ENCODE data around the gene NAV2.

NAV2 gene

GRCh38 chr11:19806251-19806650, 93.6 kb downstream of the NAV2 start:
- Histone ChIP-seq H3K36me3 (ENCODE audit: insufficient read depth, low read length) (no peaks in the 10 kb centered on the region), H3K4me3 (ENCODE audit: low read length) (no peak overlapping the region), H3K4me1 (ENCODE audit: insufficient read depth, low read length) (peaks cover 44% of the 10 kb centered on the region), H3K27me3 (ENCODE audit: insufficient read depth, low read length) (no peaks in the 10 kb centered on the region), H2AFZ (ENCODE audit: low read depth, low read length) (no peak overlapping the region), H3K9me3 (ENCODE audit: low read length) (no peaks in the 10 kb centered on the region)

GRCh38 chr11:19808076-19808911, 95.7 kb downstream of the NAV2 start:
- Histone ChIP-seq H3K36me3 (ENCODE audit: insufficient read depth, low read length) (no peaks in the 10 kb centered on the region), H3K4me1 (ENCODE audit: insufficient read depth, low read length) (peaks cover 43% of the 10 kb centered on the region), H3K27me3 (ENCODE audit: insufficient read depth, low read length) (no peaks in the 10 kb centered on the region), H3K4me3 (ENCODE audit: low read length) (no peak overlapping the region), H3K9me3 (ENCODE audit: low read length) (no peaks in the 10 kb centered on the region), H2AFZ (ENCODE audit: low read depth, low read length) (no peak overlapping the region)

GRCh38 chr11:19810852-19811251, 98.2 kb downstream of the NAV2 start:
- no peaks in the 10 kb centered on the region for H3K36me3 ChIP-seq (ENCODE audit: insufficient read depth, low read length)
- no peak overlapping the region for H2AFZ ChIP-seq (ENCODE audit: low read depth, low read length)
- no peak overlapping the region for H3K4me3 ChIP-seq (ENCODE audit: low read length)
- peaks cover 31% of the 10 kb centered on the region for H3K4me1 ChIP-seq (ENCODE audit: insufficient read depth, low read length)
- H3K27me3 ChIP-seq (ENCODE audit: insufficient read depth, low read length): no peaks in the 10 kb centered on the region
- no peaks in the 10 kb centered on the region for H3K9me3 ChIP-seq (ENCODE audit: low read length)

GRCh38 chr11:19811380-19811779, 98.7 kb downstream of the NAV2 start:
- H3K36me3 ChIP-seq (ENCODE audit: insufficient read depth, low read length): no peaks in the 10 kb centered on the region
- H3K9me3 ChIP-seq (ENCODE audit: low read length): no peaks in the 10 kb centered on the region
- H3K4me1 ChIP-seq (ENCODE audit: insufficient read depth, low read length): peaks cover 31% of the 10 kb centered on the region
- no peak overlapping the region for H2AFZ ChIP-seq (ENCODE audit: low read depth, low read length)
- no peaks in the 10 kb centered on the region for H3K27me3 ChIP-seq (ENCODE audit: insufficient read depth, low read length)
- no peak overlapping the region for H3K4me3 ChIP-seq (ENCODE audit: low read length)

GRCh38 chr11:19812096-19812495, 99.5 kb downstream of the NAV2 start:
- Histone ChIP-seq H3K9me3 (ENCODE audit: low read length) (no peaks in the 10 kb centered on the region), H3K27me3 (ENCODE audit: insufficient read depth, low read length) (no peaks in the 10 kb centered on the region), H2AFZ (ENCODE audit: low read depth, low read length) (no peak overlapping the region), H3K4me3 (ENCODE audit: low read length) (no peak overlapping the region), H3K36me3 (ENCODE audit: insufficient read depth, low read length) (no peaks in the 10 kb centered on the region), H3K4me1 (ENCODE audit: insufficient read depth, low read length) (peaks cover 26% of the 10 kb centered on the region)

GRCh38 chr11:19812710-19813109, 100.1 kb downstream of the NAV2 start:
- Histone ChIP-seq H2AFZ (ENCODE audit: low read depth, low read length) (no peak overlapping the region), H3K36me3 (ENCODE audit: insufficient read depth, low read length) (no peaks in the 10 kb centered on the region), H3K27me3 (ENCODE audit: insufficient read depth, low read length) (no peaks in the 10 kb centered on the region), H3K4me3 (ENCODE audit: low read length) (no peak overlapping the region), H3K4me1 (ENCODE audit: insufficient read depth, low read length) (peaks cover 20% of the 10 kb centered on the region), H3K9me3 (ENCODE audit: low read length) (no peaks in the 10 kb centered on the region)

- Histone ChIP-seq H3K36me3 (ENCODE audit: insufficient read depth, low read length) (no peaks in the 10 kb centered on the region), H3K4me1 (ENCODE audit: insufficient read depth, low read length) (peaks cover 14% of the 10 kb centered on the region), H3K9me3 (ENCODE audit: low read length) (no peaks in the 10 kb centered on the region)
Measured at GRCh38 chr11:19813158-19813879, 100.7 kb downstream of the NAV2 start.

GRCh38 chr11:19814421-19814820, 101.8 kb downstream of the NAV2 start:
- Histone ChIP-seq H3K9me3 (ENCODE audit: low read length) (no peaks in the 10 kb centered on the region), H3K36me3 (ENCODE audit: insufficient read depth, low read length) (no peaks in the 10 kb centered on the region), H2AFZ (ENCODE audit: low read depth, low read length) (no peak overlapping the region), H3K4me1 (ENCODE audit: insufficient read depth, low read length) (peaks cover 4% of the 10 kb centered on the region), H3K27me3 (ENCODE audit: insufficient read depth, low read length) (no peaks in the 10 kb centered on the region), H3K4me3 (ENCODE audit: low read length) (no peak overlapping the region)

More at GRCh38 chr11:19813158-19813879, 100.7 kb downstream of the NAV2 start:
- Histone ChIP-seq H3K4me3 (ENCODE audit: low read length) (no peak overlapping the region), H2AFZ (ENCODE audit: low read depth, low read length) (no peak overlapping the region), H3K27me3 (ENCODE audit: insufficient read depth, low read length) (no peaks in the 10 kb centered on the region)

- no peaks in the 10 kb centered on the region for H3K27me3 ChIP-seq (ENCODE audit: insufficient read depth, low read length)
- peaks cover 3% of the 10 kb centered on the region for H3K4me1 ChIP-seq (ENCODE audit: insufficient read depth, low read length)
- H3K36me3 ChIP-seq (ENCODE audit: insufficient read depth, low read length): no peaks in the 10 kb centered on the region
- H2AFZ ChIP-seq (ENCODE audit: low read depth, low read length): no peak overlapping the region
- H3K4me3 ChIP-seq (ENCODE audit: low read length): no peak overlapping the region
- no peaks in the 10 kb centered on the region for H3K9me3 ChIP-seq (ENCODE audit: low read length)
Measured at GRCh38 chr11:19816040-19816439, 103.4 kb downstream of the NAV2 start.

- Histone ChIP-seq H3K27me3 (ENCODE audit: insufficient read depth, low read length) (no peaks in the 10 kb centered on the region), H3K36me3 (ENCODE audit: insufficient read depth, low read length) (no peaks in the 10 kb centered on the region), H3K4me3 (ENCODE audit: low read length) (no peak overlapping the region), H3K4me1 (ENCODE audit: insufficient read depth, low read length) (no peaks in the 10 kb centered on the region), H2AFZ (ENCODE audit: low read depth, low read length) (no peak overlapping the region), H3K9me3 (ENCODE audit: low read length) (no peaks in the 10 kb centered on the region)
Measured at GRCh38 chr11:19816817-19817216, 104.2 kb downstream of the NAV2 start.

GRCh38 chr11:19817265-19817851, 104.7 kb downstream of the NAV2 start:
- Histone ChIP-seq H3K9me3 (ENCODE audit: low read length) (no peaks in the 10 kb centered on the region), H3K4me1 (ENCODE audit: insufficient read depth, low read length) (no peaks in the 10 kb centered on the region), H3K27me3 (ENCODE audit: insufficient read depth, low read length) (no peaks in the 10 kb centered on the region), H2AFZ (ENCODE audit: low read depth, low read length) (no peak overlapping the region), H3K4me3 (ENCODE audit: low read length) (no peak overlapping the region), H3K36me3 (ENCODE audit: insufficient read depth, low read length) (no peaks in the 10 kb centered on the region)

- Histone ChIP-seq H3K27me3 (ENCODE audit: insufficient read depth, low read length) (no peaks in the 10 kb centered on the region), H2AFZ (ENCODE audit: low read depth, low read length) (no peak overlapping the region), H3K36me3 (ENCODE audit: insufficient read depth, low read length) (no peaks in the 10 kb centered on the region), H3K4me3 (ENCODE audit: low read length) (no peak overlapping the region), H3K4me1 (ENCODE audit: insufficient read depth, low read length) (no peaks in the 10 kb centered on the region), H3K9me3 (ENCODE audit: low read length) (no peaks in the 10 kb centered on the region)
Measured at GRCh38 chr11:19817870-19818269, 105.2 kb downstream of the NAV2 start.

GRCh38 chr11:19818619-19819018, 106.0 kb downstream of the NAV2 start:
- Histone ChIP-seq H3K36me3 (ENCODE audit: insufficient read depth, low read length) (no peaks in the 10 kb centered on the region), H3K27me3 (ENCODE audit: insufficient read depth, low read length) (no peaks in the 10 kb centered on the region), H2AFZ (ENCODE audit: low read depth, low read length) (no peak overlapping the region), H3K9me3 (ENCODE audit: low read length) (no peaks in the 10 kb centered on the region), H3K4me3 (ENCODE audit: low read length) (no peak overlapping the region), H3K4me1 (ENCODE audit: insufficient read depth, low read length) (no peaks in the 10 kb centered on the region)

Measured in neuron (in vitro differentiated cells).